ENCODE data around the gene AASDH. TPM values are rescaled to one million over a fixed set of nuclear protein-coding genes. Genes with fewer than 3 reads are reported as not detected.

The AASDH gene
- total and polyA plus RNA-seq, 2 of the 4 experiments (the other 2 are of a cell fraction), result 4.7 to 12.0 TPM

DNA sequence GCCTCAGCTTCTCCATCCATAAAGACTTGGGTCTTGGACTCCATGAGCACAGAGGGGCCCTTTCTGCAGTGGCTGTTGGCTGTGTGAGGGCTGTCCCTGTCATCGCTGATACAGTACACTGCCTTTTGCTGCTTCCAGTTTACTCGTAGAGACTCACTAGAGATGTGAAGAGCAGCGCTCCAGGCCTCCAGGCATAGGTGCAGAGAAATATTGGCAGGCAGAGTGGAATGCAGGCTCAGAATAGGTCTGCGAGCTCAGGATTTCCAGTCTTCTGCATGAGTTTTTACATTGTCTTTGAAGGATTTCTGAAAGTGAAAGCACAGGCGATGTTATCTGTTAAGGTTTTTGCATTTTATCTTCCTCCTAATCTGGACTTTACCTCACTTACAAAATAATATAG lies 97.4 kb downstream of the AASDH start:
- Histone ChIP-seq H3K79me1 (ENCODE audit: low read depth in 1 of 2, low read length in 2 of 2) (no peaks in the 10 kb centered on the region), H2AK5ac (ENCODE audit: low read depth, low read length) (no peak overlapping the region), H3K23ac (ENCODE audit: low read depth, low read length) (no peak overlapping the region), H2BK20ac (ENCODE audit: low read depth, low read length) (no peak overlapping the region), H3K4me2 (ENCODE audit: low read depth, low read length) (peak overlapping the region; percentile 12; the same call in 1 of the 2 replicates), H3K27me3 (ENCODE audit: control insufficient read depth, insufficient read depth, low read length) (no peaks in the 10 kb centered on the region; the same call in 1 of the 2 replicates), H2BK120ac (ENCODE audit: low read depth, low read length) (no peak overlapping the region), H3K9me3 (ENCODE audit: control insufficient read depth, insufficient read depth, low read length) (no peaks in the 10 kb centered on the region), H3K18ac (ENCODE audit: low read depth, low read length) (no peak overlapping the region), H3K27ac (ENCODE audit: insufficient read depth, low read length) (no peak overlapping the region), H2AFZ (replicated peaks; ENCODE audit: low read length, poor library complexity) (no peak overlapping the region), H2BK15ac (ENCODE audit: low read depth, low read length) (no peak overlapping the region), H3K14ac (replicated peaks; ENCODE audit: low read depth, low read length) (no peak overlapping the region), H4K91ac (ENCODE audit: insufficient read depth, low read depth, low read length) (no peak overlapping the region), H3K9ac (ENCODE audit: low read depth, low read length) (no peak overlapping the region), H3K4me1 (ENCODE audit: control insufficient read depth, insufficient read depth, low read length) (no peaks in the 10 kb centered on the region), H4K20me1 (ENCODE audit: insufficient read depth, low read length) (no peaks in the 10 kb centered on the region), H3K4me3 (ENCODE audit: insufficient read depth, low read depth, low read length) (no peak overlapping the region), H3K36me3 (ENCODE audit: control insufficient read depth, insufficient read depth, low read length) (no peaks in the 10 kb centered on the region), H2AK9ac (replicated peaks; ENCODE audit: low read depth, low read length, poor library complexity) (no peak overlapping the region), H2BK5ac (ENCODE audit: low read depth, low read length, poor library complexity, severe bottlenecking) (no peak overlapping the region), H3K4ac (ENCODE audit: low read depth, low read length) (no peak overlapping the region), H4K5ac (ENCODE audit: low read depth, low read length) (no peak overlapping the region), H3K56ac (ENCODE audit: extremely low read depth, insufficient read depth, low read length) (no peak overlapping the region), H3K9me1 (ENCODE audit: insufficient read depth, low read length) (no peaks in the 10 kb centered on the region), H4K8ac (ENCODE audit: low read depth in 2 of 2, low read length in 2 of 2) (no peak overlapping the region)
- ChIA-PET POLR2A (ENCODE audit: unreplicated experiment) (no interaction called here), CTCF (interaction anchor here (0.6 kb wide), 1 partner anchor 220 kb away, joined by 4 read pairs; no protein-coding TSS in a partner anchor)
- ATAC-seq (ENCODE audit: low read depth) (peak; percentile 32; the same call in 1 of the 2 replicates), DNase-seq (no peak)
- BruUV-seq (replicated peaks), result no TSS peak
- WGBS, 2 experiments (ENCODE audit: extremely low coverage in 2 of 2, insufficient read length in 1 of 2), result no CpG with 5 or more reads among the region's 5 CpGs
- in situ Hi-C loops (cut with MboI; ENCODE audit: low sequenced_read_pairs), result no loop called here
- no peak for TF ChIP-seq MAZ (IDR thresholded peaks at IDR 0.05; ENCODE audit: borderline replicate concordance, low read depth, low read length)
- TF ChIP-seq, protein P1, sequence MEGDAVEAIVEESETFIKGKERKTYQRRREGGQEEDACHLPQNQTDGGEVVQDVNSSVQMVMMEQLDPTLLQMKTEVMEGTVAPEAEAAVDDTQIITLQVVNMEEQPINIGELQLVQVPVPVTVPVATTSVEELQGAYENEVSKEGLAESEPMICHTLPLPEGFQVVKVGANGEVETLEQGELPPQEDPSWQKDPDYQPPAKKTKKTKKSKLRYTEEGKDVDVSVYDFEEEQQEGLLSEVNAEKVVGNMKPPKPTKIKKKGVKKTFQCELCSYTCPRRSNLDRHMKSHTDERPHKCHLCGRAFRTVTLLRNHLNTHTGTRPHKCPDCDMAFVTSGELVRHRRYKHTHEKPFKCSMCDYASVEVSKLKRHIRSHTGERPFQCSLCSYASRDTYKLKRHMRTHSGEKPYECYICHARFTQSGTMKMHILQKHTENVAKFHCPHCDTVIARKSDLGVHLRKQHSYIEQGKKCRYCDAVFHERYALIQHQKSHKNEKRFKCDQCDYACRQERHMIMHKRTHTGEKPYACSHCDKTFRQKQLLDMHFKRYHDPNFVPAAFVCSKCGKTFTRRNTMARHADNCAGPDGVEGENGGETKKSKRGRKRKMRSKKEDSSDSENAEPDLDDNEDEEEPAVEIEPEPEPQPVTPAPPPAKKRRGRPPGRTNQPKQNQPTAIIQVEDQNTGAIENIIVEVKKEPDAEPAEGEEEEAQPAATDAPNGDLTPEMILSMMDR (conservative IDR thresholded peaks at IDR 0.05; ENCODE audit: low read depth, low read length), result no peak
- TF ChIP-seq CEBPB (IDR thresholded peaks at IDR 0.05; ENCODE audit: low read depth, low read length), result no peak
- TF ChIP-seq MXI1 (IDR thresholded peaks at IDR 0.05; ENCODE audit: borderline replicate concordance, low read depth, low read length), result no peak
- TF ChIP-seq FOS (IDR thresholded peaks at IDR 0.05; ENCODE audit: low read depth, low read length), result no peak
- TF ChIP-seq MAFK (IDR thresholded peaks at IDR 0.05; ENCODE audit: low read depth, low read length), result no peak
- TF ChIP-seq, protein P2, sequence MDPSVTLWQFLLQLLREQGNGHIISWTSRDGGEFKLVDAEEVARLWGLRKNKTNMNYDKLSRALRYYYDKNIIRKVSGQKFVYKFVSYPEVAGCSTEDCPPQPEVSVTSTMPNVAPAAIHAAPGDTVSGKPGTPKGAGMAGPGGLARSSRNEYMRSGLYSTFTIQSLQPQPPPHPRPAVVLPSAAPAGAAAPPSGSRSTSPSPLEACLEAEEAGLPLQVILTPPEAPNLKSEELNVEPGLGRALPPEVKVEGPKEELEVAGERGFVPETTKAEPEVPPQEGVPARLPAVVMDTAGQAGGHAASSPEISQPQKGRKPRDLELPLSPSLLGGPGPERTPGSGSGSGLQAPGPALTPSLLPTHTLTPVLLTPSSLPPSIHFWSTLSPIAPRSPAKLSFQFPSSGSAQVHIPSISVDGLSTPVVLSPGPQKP (IDR thresholded peaks at IDR 0.05; ENCODE audit: borderline replicate concordance, low read depth, low read length), result no peak
- TF ChIP-seq SMC3 (IDR thresholded peaks at IDR 0.05; ENCODE audit: low read depth, low read length), result no peak
- TF ChIP-seq POLR2A (IDR thresholded peaks at IDR 0.05; ENCODE audit: low read depth, low read length), result no peak
- no peak for TF ChIP-seq NFE2L2 (IDR thresholded peaks at IDR 0.05; ENCODE audit: low read depth, low read length)
- no peak for TF ChIP-seq RCOR1 (IDR thresholded peaks at IDR 0.05; ENCODE audit: insufficient replicate concordance, low read length)
- TF ChIP-seq CHD1 (IDR thresholded peaks at IDR 0.05; ENCODE audit: low read depth, low read length), result no peak
- TF ChIP-seq RAD21 (IDR thresholded peaks at IDR 0.05; ENCODE audit: low read length), result no peak
- intact Hi-C loops (cut with micrococcal nuclease), result no loop called here
- dilution Hi-C loops (cut with HindIII; ENCODE audit: low sequenced_read_pairs, unreplicated experiment), result no loop called here

Data from IMR-90 (cell line).